Ishikawa (cell line): ENCODE measurements around the gene TSPAN4.

ENCODE experiments used
- CREB1 ChIP-seq: IDR thresholded peaks from 2 replicates; pipeline ENCODE4 v1.6.1; 2012; ENCODE audit warnings: low read depth
- EP300 ChIP-seq: IDR thresholded peaks from 2 replicates; pipeline ENCODE4 v1.6.1; 2012; ENCODE audit warnings: borderline replicate concordance
- FOXM1 ChIP-seq: IDR thresholded peaks from 2 replicates; pipeline ENCODE4 v1.6.1; 2012; ENCODE audit warnings: low read depth, borderline replicate concordance
- MAX ChIP-seq: IDR thresholded peaks from 2 replicates; pipeline ENCODE4 v1.6.1; 2012
- RAD21 ChIP-seq: IDR thresholded peaks from 2 replicates; pipeline ENCODE4 v1.6.1; 2012; ENCODE audit warnings: low read depth
- REST ChIP-seq: IDR thresholded peaks from 2 replicates; pipeline ENCODE4 v1.6.1; 2012; ENCODE audit warnings: low read depth, mild to moderate bottlenecking
- TAF1 ChIP-seq: IDR thresholded peaks from 2 replicates; pipeline ENCODE4 v1.6.1; 2012; ENCODE audit warnings: low read depth, mild to moderate bottlenecking
- TCF12 ChIP-seq: IDR thresholded peaks from 2 replicates; pipeline ENCODE4 v1.6.1; 2012; ENCODE audit warnings: low read depth
- USF1 ChIP-seq: IDR thresholded peaks from 2 replicates; pipeline ENCODE4 v1.6.1; 2012
- YY1 ChIP-seq: IDR thresholded peaks from 2 replicates; pipeline ENCODE4 v1.6.1; 2012; ENCODE audit warnings: low read depth

- no peak for TF ChIP-seq FOXM1
- TF ChIP-seq TAF1 = no peak
- TF ChIP-seq MAX = no peak
- no peak for TF ChIP-seq TCF12
- no peak for TF ChIP-seq REST
- no peak for TF ChIP-seq EP300
- TF ChIP-seq RAD21 = no peak
- no peak for TF ChIP-seq YY1
- TF ChIP-seq USF1 = no peak
- TF ChIP-seq CREB1 = no peak
Observed at GRCh38 chr11:846496-847098, 3.9 kb downstream of the TSPAN4 start.
